GM21360 (cell line): ENCODE measurements around the gene CRTC2.

Experiments used
- ATAC-seq: cut with Tn5 transposase; IDR thresholded peaks from one replicate; pipeline ENCODE4 v1.9.1; 2021; ENCODE audit warnings: mild to moderate bottlenecking, moderate library complexity; ENCODE audit not compliant: unreplicated experiment

The CRTC2 gene

DNA sequence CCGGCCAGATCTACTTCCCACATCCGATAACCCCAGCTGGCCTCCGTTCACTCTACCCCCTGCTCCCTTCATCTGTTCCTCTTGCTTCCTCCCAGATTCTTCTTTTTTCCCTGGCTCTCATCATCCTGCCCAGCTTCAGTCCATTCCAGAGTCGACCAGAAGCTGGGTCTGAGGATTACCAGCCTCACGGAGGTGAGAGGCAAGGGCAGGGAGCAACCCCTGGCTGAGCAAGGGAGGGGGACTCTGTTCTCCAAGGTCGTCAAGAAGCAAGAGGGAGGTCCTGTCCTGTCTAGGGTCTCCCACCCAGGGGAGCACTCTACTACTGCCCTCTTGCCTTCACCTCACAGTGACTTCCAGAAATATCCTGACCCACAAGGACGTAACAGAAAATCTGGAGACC is 15.1 kb upstream of the CRTC2 start:
- ATAC-seq, result no peak

DNA sequence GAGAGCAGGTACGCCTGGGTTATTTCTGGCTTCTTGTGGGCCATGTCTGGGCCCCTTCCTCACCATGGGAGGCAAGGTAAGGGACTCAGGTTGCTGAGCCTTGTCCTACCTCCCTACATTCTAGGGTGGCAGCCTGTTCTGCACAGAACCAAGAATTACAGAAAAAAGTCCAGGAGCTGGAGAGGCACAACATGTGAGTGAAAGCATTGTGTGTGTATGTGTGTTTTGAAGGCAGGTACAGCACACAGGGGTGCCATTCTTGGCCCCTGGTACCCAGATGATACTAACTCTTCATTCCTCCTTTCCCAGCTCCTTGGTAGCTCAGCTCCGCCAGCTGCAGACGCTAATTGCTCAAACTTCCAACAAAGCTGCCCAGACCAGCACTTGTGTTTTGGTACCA is 14.7 kb upstream of the CRTC2 start:
- no peak for ATAC-seq

DNA sequence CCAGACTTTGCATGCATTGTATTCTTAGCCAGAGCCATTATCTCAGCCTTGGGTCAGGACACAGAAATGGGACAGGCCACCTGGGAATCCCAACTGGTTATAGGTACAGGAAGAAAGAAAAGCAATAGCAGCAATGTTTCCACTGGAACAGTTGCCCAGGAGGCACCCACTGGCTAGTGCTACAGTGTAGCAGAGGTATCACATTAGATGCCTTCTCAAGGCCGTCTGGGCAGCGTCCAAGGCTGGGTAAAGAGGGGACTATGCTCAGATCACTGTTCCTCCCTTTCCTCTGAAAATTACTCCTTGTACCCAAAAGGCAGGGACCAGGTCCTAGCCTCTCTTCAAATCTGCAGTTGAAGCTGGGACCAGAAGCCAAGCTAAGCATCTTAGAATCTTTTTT is 11.9 kb upstream of the CRTC2 start:
- ATAC-seq, result no peak

DNA sequence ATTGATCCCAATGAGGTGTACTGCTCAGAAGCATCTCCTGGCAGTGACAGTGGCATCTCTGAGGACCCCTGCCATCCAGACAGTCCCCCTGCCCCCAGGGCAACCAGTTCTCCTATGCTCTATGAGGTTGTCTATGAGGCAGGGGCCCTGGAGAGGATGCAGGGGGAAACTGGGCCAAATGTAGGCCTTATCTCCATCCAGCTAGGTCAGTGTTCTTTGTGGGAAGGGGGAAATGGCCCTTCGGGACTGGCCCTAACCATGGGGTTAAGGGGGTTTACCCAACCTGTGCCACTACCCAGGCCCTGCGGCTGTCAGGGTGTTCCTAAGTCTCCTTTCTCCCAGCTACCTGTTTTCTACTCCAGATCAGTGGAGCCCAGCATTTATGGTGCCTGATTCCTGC is 10.6 kb upstream of the CRTC2 start:
- ATAC-seq, result no peak

DNA sequence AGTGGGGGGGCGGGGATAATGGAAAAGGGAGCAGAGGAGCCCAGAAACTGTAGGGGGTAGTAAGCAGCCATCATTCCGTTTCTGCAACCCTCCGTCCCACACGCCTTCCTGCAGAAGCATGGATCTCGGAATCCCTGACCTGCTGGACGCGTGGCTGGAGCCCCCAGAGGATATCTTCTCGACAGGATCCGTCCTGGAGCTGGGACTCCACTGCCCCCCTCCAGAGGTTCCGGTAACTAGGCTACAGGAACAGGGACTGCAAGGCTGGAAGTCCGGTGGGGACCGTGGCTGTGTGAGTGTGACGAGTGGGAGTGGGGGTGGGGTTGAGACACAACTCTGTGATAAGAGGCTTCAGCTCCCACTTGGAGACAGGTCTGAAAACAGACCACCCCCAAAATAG is 10.0 kb upstream of the CRTC2 start:
- ATAC-seq, result no peak

DNA sequence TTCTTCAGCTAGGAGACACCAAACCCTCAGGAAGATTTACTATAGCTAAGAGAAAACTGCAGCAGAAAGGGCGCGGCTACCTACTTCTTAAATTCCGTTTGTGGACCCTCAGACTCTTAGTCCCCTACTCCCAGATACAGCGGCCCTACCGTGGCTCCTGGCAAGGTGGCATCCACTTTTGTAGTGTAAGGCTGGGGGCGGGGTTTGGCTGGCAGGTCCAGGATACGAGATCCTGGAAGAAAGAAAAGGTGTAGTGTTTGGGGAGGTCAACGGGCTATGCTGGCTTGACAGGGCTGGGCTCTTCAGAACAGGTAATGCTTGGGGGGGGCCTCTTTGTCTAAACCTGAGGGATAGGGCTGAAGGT is 9.6 kb upstream of the CRTC2 start:
- ATAC-seq, result no peak

DNA sequence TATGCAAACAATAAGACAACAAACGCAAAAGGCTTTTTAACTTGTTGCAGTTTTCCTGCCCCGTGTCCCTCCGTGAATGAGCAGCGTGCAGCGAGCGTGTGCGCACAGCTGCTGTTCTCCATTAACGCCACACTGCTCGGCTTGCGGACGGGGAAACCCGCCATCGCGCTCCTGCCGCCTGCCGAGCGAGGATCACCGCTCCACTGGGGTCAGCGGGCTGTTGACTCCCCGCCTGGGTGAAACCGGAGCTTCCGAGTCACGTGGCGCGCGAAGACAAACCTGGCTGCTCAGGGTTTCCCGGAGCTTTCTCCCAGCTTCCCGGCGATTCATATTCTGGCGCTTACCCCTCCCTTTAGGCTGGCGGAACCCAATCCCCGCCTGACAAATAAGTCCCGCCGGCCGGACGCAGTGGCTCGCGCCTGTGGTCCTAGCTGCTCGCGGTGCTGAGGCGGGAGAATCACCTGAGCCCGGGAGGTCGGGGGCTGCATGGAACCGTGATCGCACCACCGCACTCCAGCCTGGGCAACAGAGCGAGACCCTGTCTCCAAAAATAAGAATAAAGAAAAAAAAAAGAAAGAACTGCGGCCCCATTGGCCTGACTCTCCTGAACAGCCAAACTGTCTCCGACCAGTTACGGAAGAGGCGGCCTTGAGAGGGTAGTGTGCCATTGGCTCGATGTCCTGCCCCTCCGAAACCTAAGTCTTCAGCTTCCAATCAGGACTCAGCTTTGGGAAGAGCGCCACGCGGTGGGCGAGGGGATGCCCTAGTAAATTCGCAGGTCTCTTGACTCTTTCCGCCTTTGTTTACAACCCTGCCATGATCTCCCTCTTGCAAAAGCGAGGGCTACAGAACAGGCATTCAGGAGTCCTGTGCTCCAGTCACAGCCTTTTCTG is 8.9 kb upstream of the CRTC2 start, which contains the start of gene CREB3L4:
Gene CREB3L4, plus strand, starts transcription at position 796 of the 893 bp plus-strand sequence. CDS start 624 bp downstream, outside the sequence.
- ATAC-seq, result peak; percentile 66

DNA sequence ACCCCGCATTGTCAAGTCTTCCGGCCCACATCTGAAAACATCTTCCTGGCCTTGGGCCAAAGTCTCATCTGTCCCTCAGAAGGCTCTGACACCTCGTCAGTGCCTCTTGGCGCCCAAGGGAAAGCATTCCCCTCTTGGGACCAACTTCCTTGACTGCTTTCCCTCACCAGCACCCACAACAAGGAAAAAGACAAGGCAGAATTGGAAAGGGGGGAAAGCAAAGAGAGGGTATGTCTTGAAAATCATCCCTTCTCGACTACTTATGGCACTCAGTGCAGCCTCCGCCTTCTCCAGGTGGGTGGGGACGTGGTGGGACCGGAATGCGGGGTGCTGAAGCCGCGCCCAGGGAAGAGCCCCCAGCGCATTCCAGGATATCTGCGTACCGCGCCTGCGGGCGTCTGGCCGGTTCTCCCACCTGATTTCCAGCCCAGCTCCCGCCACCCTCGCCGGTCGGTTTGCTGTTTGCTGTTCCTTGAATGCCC is 5.5 kb upstream of the CRTC2 start:
- ATAC-seq, result peak; percentile 2

DNA sequence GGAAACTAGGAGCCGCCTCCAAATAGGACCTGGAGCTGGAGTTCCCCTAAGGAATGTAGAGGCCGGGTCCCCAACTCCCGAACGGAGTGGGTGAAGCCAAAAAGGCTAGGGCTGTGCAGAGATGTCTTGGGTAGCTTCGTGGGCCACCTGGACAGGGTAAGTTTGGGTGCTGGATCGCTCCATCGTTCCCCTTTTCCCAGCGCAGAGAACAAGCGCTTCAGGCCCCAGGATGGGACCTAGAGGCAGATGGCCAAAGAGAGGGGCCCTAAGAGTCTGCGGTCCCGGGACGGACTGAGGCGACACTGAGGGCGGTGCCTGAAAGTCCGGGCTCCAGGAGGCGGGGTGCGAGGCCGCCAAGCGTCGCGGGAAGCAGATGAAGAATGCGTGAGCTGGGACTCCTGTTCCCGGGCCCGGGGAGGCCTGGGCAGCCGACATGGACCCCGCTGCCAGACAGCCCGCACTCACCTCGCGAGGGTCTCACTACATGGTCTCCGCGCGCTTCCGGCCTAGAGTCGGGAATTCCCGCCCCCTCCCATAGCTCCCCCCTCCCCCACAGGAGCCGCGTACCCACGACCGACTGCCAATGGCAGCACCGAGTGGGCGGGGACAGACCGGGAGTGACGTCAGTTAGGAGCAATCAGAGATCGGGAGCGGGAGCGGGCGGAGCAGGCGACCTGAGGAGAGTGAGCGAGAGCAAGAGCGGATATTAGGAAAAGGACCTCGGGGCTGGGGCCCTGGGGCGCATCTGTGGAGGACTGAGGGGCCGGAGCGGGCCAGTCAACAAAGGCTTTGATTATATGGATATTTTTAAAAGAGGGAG is 4.8 kb upstream of the CRTC2 start, which contains the start of gene SLC39A1:
Gene SLC39A1, minus strand, starts transcription at position 508 of the 820 bp plus-strand sequence. CDS start 822 bp downstream, outside the sequence.
- peak; percentile 29 for ATAC-seq

DNA sequence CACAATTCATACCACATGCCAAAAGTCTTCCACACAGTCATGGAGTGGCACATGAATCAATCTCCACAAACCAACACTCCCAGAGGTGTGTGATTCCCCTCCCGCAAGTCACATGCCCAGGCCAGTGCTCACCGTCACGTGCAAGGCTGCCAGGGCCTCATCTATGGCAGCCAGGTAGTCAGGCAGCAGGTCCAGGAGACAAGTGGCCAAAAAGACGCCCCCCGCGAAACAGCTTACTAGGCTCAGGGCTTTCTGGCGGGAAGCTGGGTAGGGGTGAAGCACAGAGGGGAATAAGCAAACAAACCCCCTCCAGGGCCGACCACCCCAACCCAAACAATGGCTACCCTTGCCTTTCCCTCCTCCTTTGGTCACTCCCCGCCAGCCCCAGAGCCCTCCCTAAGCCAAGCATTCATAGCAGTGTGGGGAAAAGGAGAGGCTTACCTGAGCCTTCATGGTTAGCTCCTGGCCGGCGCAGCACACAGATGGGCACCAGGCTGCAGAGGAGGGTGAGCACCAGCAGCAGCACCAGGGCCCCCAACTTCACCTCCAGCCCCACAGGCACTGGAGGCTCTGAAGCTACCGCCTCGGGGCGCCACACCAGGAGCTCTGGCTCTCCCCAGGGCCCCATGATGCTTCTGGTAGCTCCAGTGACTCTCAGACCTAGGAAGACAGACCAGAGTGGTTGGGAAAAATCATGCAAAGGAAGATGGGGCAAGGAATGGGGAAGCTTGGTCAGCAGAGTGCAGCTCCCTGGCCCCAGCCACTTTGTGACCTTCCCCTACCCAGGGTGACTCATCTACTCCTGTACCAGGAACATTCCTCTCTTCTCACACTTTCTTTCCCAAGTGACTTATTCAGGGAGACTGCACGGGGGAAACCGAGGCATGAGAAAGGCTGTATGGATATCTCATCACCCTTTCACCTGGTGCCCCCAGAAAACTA is 3.9 kb upstream of the CRTC2 start:
- no peak for ATAC-seq

DNA sequence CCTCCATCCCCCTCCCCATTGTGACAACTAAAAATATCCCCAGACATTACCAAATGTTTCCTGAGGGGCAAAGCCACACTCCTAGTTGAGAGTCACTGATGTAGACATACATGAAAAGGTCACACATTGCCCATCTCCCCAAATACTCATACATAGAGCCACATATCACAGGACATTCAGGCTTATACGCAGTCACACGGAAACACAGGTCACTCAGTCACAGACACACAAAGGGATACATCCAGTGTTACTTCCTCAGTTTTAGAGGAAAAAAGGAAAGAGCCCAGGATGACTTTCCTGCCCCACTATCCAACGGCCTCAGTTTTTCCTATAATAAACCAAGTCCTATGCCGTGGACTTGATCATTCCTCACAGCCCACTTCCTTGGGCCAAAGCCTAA is 3.0 kb upstream of the CRTC2 start:
- no peak for ATAC-seq

DNA sequence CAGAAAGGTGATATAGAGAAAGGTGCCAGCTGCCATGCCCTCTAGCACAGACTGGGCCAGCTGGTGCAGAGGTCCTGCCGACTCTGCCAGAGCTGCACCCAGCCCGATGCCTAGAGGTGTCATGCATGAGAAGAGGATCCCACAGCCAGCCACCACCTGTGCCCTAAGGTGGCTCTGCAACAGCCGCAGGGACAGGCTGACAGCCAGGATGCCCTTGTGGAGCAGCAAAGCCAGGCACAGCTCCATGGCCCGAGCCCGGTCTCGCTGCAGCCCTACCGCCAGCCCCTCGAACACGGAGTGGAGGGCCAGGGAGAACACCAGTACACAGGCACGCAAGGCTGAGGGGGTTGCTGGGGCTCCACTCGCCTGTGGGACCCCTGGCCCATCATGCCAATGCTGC is 1.8 kb upstream of the CRTC2 start:
- ATAC-seq, result no peak

DNA sequence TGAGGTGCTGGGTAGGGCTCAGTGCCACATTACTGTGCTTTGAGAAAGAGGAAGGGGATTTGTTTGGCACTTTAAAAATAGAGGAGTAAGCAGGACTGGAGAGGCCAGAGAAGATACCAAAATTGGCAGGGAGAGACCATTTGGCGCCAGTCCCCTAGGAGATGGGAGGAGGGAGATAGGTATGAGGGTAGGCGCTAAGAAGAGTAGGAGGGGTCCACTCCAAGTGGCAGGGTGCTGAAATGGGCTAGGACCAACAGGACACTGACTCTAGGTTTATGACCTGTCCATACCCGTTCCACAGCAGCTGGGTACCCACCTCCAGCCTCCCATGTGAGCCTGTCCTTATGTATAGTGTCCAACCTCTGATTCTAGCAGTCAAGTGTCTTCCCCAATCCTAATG is 1.0 kb upstream of the CRTC2 start:
- no peak for ATAC-seq

DNA sequence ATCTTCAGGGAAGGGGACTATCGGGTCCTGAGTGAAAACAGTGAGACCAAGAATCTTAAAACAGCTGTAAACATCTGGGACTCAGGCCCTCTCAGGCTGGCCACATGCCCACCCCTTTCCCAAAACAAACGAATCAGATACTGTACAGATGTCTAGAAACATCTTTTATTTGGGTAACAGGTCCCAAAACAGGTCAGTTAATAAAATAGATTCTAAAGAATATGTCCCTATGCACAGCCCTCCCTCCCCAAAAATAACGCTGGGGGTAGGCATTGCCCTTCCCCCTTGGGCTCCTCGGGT is 499 bp upstream of the CRTC2 start:
- no peak for ATAC-seq

DNA sequence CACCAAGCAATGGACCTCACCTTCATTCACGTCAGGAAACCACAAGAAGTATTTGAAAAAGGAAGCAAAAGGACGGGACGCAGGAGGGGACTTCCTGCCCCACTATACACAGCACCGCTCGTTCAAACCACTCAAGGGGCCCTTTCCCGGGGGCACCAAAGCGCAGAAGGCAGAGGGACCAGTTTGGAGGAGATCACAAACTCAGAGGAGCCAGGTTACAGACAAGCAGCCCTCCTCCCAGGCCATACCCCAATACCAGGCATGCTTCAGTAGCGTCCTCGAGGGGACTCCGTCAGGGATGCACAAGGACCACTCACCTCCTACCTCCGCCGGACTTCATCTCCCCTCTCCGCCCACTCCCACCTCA is 685 bp downstream of the CRTC2 start:
- peak; percentile 1 for ATAC-seq

DNA sequence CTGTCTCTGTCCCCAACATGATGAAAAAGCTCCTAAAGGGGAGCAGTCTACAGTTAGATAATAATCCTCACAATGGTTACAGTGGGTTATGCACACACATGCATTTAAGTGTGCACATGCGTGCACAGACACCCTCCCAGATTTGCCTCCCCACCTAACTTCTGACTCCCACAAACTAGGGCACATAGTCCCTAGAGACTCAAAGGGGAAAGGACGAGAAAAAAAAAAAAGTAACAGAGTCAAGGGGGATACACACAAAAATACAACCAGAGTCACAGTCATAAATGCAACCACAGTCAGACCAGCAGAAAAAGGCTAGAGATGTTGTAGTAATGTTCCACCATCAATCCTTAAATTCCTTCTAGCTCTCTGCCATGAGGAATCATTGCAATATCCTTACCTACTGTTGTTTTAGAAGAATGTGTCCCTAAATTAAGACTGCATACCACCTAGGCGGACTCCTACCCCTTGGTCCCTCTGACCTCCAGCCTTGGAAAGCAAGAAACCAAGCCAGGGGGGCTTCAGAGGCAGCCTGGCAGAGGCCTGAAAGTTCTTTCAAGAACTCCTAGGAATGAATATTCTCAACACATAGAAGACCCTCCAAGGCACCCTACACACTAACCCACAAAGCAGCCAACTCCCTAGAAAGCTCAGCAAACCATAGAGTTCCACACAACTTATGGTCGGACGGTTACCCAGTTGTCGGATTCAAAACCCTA is 1.3 kb downstream of the CRTC2 start:
- no peak for ATAC-seq

DNA sequence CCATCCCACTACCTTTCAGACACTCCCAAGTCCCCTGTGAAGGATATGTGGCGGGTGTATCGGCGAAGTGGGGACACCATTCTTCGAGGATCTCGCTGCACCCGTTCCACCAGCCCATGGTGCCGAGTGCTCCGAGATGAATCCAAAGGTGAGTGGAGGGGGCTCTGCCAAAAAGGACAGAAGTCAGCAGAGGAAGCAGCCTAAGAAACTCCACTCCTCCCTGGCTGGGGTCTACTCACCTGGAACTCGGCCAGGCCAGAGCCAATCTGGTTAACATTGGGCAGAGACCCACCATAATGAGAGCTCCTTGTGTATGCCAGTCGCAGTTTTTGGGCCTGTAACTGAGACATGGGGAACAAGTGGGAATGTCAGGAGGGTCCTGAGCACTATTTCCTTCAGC is 3.6 kb downstream of the CRTC2 start:
- no peak for ATAC-seq

DNA sequence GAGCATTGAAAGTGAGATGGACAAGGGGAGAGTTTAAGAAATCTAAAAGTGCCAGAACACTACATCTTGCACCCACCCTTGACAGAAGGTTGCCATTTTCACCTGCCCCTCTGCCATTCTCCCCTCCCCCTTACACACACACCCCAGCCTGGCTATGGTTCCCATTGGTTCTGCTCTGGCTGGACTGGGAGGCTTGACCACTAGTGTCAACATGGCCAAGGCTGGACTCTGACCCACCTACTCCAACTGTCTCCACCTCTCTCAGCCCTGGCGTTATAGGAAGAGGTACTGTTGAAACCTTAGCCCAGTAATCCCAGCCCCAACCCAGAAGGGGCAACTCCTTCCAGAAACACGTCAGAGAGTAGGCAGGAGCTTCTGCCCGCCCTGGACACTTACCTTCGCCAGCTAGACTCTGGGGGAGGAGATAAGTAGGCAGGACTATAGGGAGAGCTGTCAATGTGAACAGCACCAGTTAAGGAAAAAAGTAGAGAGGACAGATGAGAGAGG is 4.5 kb downstream of the CRTC2 start:
- ATAC-seq, result no peak

DNA sequence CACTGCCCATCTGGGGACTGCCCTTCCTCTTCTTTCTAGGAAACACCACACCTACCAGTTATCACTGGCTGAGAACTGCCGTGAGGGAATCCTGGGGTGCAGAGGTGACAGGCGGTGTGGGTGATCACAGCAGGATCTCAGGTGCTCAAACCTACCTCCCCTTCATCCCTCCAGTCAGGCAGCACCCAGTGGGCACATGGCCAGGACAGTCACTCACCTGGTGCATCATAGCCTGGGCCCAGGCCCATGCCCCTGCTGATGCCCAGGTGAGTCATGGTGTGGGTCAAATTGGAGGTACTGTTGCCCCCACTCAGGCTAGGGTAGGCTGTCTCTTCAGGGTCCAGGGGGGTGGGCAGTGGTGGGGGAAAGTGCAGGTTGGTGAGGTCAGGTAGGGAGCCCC is 6.6 kb downstream of the CRTC2 start:
- no peak for ATAC-seq

DNA sequence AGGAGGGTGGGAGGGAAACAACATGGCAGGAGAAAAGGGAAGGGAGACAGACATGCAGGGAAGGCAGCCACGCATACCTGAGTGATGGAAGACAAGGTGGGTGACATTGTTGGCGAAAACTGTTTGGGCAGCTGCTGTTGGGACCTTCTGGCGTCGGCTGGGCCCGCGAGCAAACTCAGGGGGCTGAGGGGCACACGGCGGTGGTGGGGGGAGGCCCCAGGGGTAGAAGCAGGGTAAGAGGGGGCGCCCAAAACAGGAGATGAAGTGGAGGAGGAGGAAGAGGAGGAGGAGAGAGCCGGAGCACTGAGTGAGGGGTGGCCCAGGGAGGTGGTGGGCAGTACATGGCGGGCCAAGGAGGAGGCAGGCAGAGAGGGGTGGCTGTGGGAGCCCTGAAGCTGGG is 7.2 kb downstream of the CRTC2 start:
- ATAC-seq, result no peak
